Ovary (tissue), 9 donors: Measurements from ENCODE around the gene MRNIP. TPM values are rescaled to one million over a fixed set of nuclear protein-coding genes. Genes with fewer than 3 reads are reported as not detected.

ENCODE experiments used
- DNase-seq, 5 donors: peaks; one replicate each; pipeline ENCODE4 v3.0.0-alpha.2; 2019 to 2020
- H3K27ac ChIP-seq, 2 donors: fragments of 200-600 bp; one replicate each; pipeline versions ENCODE4 v1.5.1 to v1.8.0; 2019 to 2022
- H3K27me3 ChIP-seq: fragments of 200-600 bp; one replicate; pipeline ENCODE4 v1.8.0; 2022
- H3K36me3 ChIP-seq: fragments of 200-600 bp; sonication (generic); one replicate; pipeline ENCODE4 v1.5.1; 2019
- H3K4me1 ChIP-seq: one replicate; pipeline ENCODE4 v1.8.1; 2013; ENCODE audit warnings: mild to moderate bottlenecking, moderate library complexity; ENCODE audit not compliant: insufficient read depth
- H3K4me3 ChIP-seq: fragments of 200-600 bp; sonication (generic); one replicate; pipeline ENCODE4 v1.5.1; 2017
- H3K9me3 ChIP-seq, 2 donors: fragments of 200-600 bp in 1 of 2; sonication (generic) in 1 of 2; one replicate each; pipeline versions ENCODE4 v1.5.1 to v1.8.1; 2013 to 2019; ENCODE audit warnings: mild to moderate bottlenecking in 1 of 2, moderate library complexity in 1 of 2
- CTCF ChIP-seq, 3 donors: fragments of 450-650 bp in 2 of 3; fragments of 200-600 bp in 1 of 3; IDR thresholded peaks; one replicate each; pipeline versions ENCODE4 v1.5.1 to v1.8.0; 2016 to 2022; ENCODE audit warnings: antibody characterized with exemption in 3 of 3, mild to moderate bottlenecking in 1 of 3
- EP300 ChIP-seq: sonication (generic); formaldehyde crosslinking; IDR thresholded peaks from one replicate; pipeline ENCODE4 v1.6.1; 2017; ENCODE audit warnings: antibody characterized with exemption
- POLR2A ChIP-seq: fragments of 450-650 bp; IDR thresholded peaks from one replicate; pipeline ENCODE4 v1.6.1; 2017; ENCODE audit warnings: antibody characterized with exemption, mild to moderate bottlenecking, moderate library complexity
- WGBS, 3 donors: extraction: QIAGEN DNeasy Blood & Tissue Kit in 1 of 3; methylation state at CpG; one replicate each; pipeline versions ENCODE4 v1.1.5 to v1.1.7; 2013 to 2017; 5-methylcytosine and 5-hydroxymethylcytosine counted together
- intact Hi-C, 4 donors: fragments of 100-400 bp; cut with DNase I; formaldehyde crosslinking; loops; one replicate each; pipeline versions ENCODE4 v1.11.0 to v1.15.1; 2022 to 2023
- polyA plus RNA-seq, 2 donors: library from polyadenylated mRNA; stranded (reverse); fragments of 200-250 nt in 1 of 2; fragments of 350-450 nt in 1 of 2; fragmentation: Illumina TruSeq in 1 of 2; extraction: RNeasy Lipid Tissue Mini Kit (QIAGEN cat#74804) in 1 of 2; gene quantifications; one replicate each; pipeline ENCODE4 v1.2.3, GENCODE V29; 2013 to 2014
- total RNA-seq, 7 donors: library from RNA; depleted of rRNA in 2 of 7; stranded (reverse); fragments of >200 nt in 2 of 7; fragmentation: NEBNext Ultra II Directional in 3 of 7; extraction: Animal tissue kit (Norgen Biotek cat#: 25700) in 3 of 7; gene quantifications; one replicate each; pipeline versions ENCODE4 v1.1.0 to v1.2.4, GENCODE V29; 2016 to 2023
- donor health status: DM: no; HTN: no; CAD: no; lungs with moderate emphysema.
- donor health status: DM: no; HTN: no; CAD: no.
- donor health status: Bipolar disorder and iron deficiency.
- donor health status: DM: yes; HTN: yes; CAD: no.
- donor health status: DM: no; HTN: no; CAD: no.
- donor health status: DM: yes; HTN: yes; CAD: no.

The MRNIP gene
- total and polyA plus RNA-seq, 9 donors, result 26.9 to 61.1 (median 50.3) TPM

GRCh38 chr5:179880848-179881590, 22.4 kb upstream of the MRNIP start:
- no peak for DNase-seq
- intact Hi-C loops, result no loop called here

GRCh38 chr5:179880066-179880650, 21.5 kb upstream of the MRNIP start:
- DNase-seq, result no peak
- intact Hi-C loops, result no loop called here
- Histone ChIP-seq H3K4me1 (no peaks in the 10 kb centered on the region), H3K9me3 (peaks cover 0 to 3% of the 10 kb centered on the region in 2 donors), H3K27me3 (no peaks in the 10 kb centered on the region), H3K4me3 (no peak overlapping the region), H3K27ac (no peak overlapping the region), H3K36me3 (no peaks in the 10 kb centered on the region)
- 83 to 93% (median 85%) methylated on average over 11 to 12 of the region's 12 CpGs for WGBS, 3 donors
- TF ChIP-seq EP300 (no peak), CTCF (IDR thresholded peaks at IDR 0.05) (no peak), POLR2A (no peak)

More at GRCh38 chr5:179880848-179881590, 22.4 kb upstream of the MRNIP start:
- Histone ChIP-seq H3K4me3 (no peak overlapping the region), H3K36me3 (no peaks in the 10 kb centered on the region), H3K4me1 (no peaks in the 10 kb centered on the region), H3K27ac (no peak overlapping the region), H3K9me3 (peaks cover 0 to 3% of the 10 kb centered on the region in 2 donors), H3K27me3 (no peaks in the 10 kb centered on the region)
- 88 to 93% (median 90%) methylated on average over 25 of the region's 25 CpGs for WGBS, 3 donors
- TF ChIP-seq CTCF (IDR thresholded peaks at IDR 0.05) (no peak), EP300 (no peak), POLR2A (no peak)

- intact Hi-C loops, result no loop called here
- TF ChIP-seq EP300 (no peak), POLR2A (no peak), CTCF (IDR thresholded peaks at IDR 0.05) (no peak)
- peaks cover 0 to 3% of the 10 kb centered on the region in 2 donors for H3K9me3 ChIP-seq
- H3K27me3 ChIP-seq, result no peaks in the 10 kb centered on the region
- WGBS, 3 donors, result 89 to 92% (median 92%) methylated on average over 13 of the region's 13 CpGs
- no peak overlapping the region for H3K27ac ChIP-seq
- no peak for DNase-seq
- no peaks in the 10 kb centered on the region for H3K36me3 ChIP-seq
- no peak overlapping the region for H3K4me3 ChIP-seq
- no peaks in the 10 kb centered on the region for H3K4me1 ChIP-seq
These were observed 21.0 kb upstream of the MRNIP start for GRCh38 chr5:179879690-179880010.

- no peak for DNase-seq
- H3K27ac ChIP-seq, result no peak overlapping the region
- intact Hi-C loops, result no loop called here
- no peaks in the 10 kb centered on the region for H3K36me3 ChIP-seq
- H3K27me3 ChIP-seq, result no peaks in the 10 kb centered on the region
- no peak overlapping the region for H3K4me3 ChIP-seq
- TF ChIP-seq EP300 (no peak), POLR2A (no peak), CTCF (IDR thresholded peaks at IDR 0.05) (no peak)
- H3K9me3 ChIP-seq, result peaks cover 0 to 3% of the 10 kb centered on the region in 2 donors
- 90 to 92% (median 90%) methylated on average over 31 of the region's 31 CpGs for WGBS, 3 donors
- no peaks in the 10 kb centered on the region for H3K4me1 ChIP-seq
These were observed 20.5 kb upstream of the MRNIP start for GRCh38 chr5:179879003-179879689.
